Activated CD8-positive, alpha-beta memory T cell treated with anti-CD3 and anti-CD28 coated beads, Interleukin-2, amount 50 U/mL, for 4 hours (primary cell): ENCODE data around the gene WRNIP1.
"Not testable (repeated sequence)": the region's sequence is repeated elsewhere in the genome, so short reads cannot be mapped to it uniquely, and the experiment has no call there.

Experiments
- DNase-seq: peaks from one replicate; pipeline ENCODE4 v3.0.0-alpha.2; 2020

Gene WRNIP1

DNA sequence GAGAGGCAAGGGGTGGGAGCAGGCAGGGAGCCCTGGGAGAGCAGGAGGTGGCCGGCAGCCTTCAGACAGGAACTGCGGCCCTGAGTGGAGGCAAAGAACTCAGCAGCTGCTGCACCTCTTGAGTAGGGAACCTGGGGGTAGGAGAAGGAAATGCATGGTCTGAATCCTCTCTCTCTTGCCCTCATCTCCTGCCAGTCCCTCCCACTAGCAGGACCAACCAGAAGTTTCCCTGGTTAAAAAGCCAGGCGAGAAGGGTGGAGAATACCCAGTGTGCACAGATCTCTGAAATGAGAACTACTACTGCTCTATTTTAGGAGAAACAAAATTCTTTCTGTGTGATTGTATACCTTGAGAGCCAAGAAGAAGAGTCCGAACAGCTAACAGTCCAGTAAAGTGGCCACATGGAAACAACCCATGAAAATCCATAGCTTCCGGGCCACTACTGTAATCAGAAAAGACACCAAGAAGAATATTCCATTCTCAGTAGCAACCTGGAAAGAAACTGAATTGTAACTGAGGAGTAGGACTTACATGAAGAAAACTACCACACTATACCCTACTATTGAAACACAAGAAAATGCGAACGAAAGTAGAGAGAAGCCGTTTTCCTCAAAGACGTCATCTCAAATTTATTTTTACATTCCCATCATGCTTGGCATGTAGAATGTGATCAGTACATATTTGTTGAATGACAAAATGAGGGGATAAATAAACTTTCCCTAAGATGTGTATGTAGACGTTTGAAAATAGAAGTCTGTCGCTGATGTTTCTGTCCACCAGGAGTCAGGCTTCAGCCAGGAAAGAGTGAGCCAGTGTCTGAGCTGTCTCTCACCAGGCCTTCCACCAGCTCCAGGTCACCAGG lies 25.6 kb downstream of the WRNIP1 start:
- DNase-seq, result peak; percentile 41

DNA sequence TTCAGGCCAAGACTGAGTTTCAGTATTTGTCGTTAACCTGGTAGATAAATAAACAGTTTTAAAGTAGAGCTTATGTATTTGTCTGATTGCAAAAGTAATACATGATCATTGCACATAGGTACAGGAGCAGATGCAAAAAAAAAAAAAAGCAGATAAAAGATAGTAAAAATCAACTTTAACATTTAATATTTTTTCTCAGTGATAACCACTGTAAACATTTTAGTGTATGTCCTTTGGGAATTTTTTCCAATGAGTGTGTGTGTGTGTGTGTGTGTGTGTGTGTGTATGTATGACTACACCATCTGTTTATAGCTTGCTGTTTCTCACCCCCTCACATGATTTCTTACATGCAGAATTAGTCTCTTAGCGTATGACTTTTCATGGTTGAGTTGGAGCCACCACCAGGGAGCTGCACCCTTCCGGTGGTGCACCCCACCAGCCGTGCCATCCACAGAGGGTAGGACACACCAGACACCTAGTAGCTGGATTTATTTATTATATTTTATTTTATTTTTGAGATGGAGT lies 26.3 kb downstream of the WRNIP1 start:
- DNase-seq, result no peak

DNA sequence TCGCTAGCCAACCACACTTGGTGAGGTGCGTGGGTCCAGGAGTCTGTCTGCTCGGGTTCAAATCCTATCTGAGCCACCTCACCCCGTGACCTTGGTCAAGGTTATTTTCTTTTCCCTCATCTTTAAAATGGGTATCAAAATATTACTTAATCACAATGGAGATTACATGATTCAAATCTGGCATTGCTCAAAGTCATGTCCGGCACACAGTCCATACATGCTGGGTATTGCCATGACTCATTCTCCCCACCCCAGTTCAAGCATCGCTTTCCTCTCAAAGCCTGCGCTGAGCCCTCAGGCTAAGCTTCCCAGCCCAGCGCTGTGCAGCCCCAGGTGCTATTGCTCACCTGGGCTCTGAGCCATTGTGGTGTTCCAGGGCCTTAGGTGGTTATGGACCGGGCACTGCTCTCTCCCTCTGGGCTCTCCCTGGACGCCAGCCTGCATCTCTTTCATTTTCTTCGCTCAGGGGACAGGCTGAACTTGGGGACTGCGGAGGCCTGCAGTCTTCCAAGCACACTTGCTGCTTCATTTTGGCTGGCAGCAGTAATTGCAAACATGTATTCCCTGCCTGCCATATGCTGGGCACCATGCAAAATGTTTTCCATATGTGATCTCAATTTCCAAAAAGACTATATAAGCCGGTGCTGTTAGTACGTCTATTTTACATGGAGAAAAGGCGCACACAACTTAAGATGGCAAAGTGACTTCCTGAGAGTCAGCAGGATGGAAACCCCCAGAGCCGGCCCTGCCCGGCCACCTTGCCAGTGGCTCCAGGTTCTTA lies 27.3 kb downstream of the WRNIP1 start:
- DNase-seq, result no peak

DNA sequence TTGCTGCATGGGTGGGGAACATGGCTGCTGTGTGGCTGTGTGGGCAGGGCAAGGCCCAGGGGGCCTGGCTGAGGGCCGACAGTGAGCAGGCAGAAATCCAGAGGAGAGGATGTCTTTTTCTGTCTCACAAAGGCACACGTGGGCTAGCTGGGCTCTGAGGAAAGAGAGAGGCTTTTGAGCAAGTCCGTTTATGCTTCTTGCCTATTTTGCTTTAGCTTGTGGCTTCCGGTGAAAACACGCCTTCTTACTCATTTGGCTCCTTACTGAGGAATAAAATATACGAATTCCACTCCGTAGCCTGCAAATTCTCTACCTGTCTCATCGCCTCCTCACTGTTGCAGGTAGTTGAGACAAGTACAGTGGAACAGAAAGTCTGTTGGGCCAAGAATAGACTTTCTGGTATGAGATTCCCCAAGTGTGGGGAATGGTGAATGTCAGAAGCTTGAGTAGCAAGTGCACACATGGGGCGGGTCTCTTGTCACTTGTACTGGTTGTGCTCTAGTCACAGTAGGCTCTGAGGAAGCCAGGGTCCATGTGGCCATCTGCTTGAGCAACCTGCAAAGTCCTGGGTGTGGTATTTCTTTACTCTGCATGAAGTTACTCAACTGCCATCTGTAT lies 28.4 kb downstream of the WRNIP1 start:
- no peak for DNase-seq

DNA sequence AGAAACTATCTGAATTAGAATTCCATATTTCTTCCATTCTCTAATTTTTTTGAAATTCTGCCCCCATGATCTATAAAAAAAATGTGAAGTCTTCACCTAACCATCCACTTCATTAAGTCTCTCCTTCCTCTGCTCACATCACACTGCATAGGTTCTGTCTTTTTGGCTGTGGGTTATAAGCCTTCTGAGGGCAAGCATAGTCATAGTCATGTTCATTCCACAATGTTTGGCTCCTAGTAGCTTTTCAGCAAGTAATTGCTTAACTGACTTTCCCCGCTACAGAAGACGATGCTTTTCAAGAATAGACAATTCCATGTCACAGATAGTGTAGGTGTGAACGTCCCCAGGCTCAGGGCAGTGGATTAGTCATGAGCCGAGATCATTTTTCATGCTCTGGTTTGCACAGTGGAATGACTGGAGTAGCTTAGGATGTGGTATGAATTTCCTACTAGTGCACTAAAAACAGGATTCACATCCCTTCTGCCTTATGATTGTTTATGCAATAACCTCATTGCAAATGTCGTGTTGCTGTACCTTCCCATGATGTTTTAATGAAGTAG lies 29.1 kb downstream of the WRNIP1 start:
- no peak for DNase-seq

DNA sequence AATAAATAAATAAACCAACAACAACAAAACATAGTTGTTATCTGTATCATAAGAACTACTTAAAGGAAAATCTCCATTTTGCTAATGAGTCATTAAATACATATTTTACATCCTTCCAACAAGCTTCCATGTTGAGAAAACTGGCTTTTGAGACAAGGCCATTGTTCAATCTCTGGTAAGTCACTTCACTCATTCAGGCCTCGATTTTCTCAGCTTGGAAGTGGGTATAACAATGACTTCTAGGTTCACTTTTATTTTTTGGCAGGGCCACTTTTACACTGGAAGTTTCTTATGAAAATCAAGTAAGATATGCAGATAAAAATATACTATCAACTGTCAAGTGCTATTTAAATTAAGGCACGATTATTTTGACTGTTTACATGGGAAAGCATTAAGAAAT lies 30.0 kb downstream of the WRNIP1 start:
- no peak for DNase-seq

DNA sequence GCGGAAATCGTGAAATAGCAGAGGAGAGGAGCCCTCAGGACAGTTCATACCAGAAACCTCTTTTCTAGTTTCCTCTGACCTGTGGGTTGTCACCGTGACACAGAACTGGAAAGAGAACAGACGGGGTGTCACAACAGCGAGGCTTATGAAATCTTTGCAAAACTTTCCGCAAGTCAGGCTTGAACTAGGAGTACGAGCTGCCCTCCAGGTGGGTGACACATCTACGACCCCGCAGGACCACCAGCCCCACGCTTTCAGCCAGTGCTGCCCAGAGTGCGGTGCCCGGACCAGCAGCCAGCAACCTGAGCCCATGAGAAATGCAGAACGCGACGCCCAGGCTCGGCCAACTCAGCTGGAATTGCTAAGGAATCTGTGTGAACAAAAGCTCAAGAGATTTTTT lies 30.8 kb downstream of the WRNIP1 start:
- DNase-seq, result no peak

DNA sequence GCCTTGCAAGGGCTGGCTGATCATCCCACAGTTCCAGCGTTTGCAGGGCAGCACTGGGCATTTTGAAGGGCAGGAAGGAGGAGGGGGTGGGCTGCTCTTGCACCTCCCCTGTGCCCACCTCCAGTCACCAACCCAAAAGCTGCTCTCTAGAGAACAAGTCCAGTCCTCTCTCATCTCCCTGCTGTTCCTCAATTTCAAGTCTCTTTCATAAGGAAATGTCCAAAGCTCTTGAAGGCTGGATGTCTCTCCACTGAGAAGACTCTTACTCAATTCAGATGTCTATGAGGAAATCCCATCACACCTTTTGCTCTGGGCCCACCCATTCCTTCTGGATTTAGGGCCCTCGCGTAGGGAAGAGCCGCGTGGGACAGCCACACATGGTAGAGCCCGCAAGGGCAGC lies 31.7 kb downstream of the WRNIP1 start:
- no peak for DNase-seq

DNA sequence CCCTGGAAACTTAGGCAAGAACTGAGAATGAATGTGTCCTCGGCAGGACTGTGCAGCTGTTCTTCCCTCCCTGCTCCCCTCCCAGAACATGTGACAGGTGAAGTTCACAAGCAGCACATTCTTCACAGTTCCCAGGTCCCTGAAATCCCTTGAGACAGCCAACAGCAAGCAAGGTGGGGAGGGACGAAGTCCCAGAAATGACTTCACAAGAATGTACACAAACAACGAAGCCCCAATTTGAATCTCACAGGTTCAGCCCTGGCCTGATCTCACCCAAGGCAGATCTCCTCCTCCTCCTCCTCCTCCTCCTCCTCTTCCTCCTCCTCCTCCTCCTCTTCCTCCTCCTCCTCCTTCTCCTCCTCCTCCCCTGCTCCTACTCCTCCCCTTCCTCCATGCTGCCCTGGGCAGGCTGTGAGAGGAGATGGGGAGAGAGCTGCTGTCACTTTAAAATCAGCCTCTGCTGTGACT lies 32.4 kb downstream of the WRNIP1 start:
- no peak for DNase-seq

DNA sequence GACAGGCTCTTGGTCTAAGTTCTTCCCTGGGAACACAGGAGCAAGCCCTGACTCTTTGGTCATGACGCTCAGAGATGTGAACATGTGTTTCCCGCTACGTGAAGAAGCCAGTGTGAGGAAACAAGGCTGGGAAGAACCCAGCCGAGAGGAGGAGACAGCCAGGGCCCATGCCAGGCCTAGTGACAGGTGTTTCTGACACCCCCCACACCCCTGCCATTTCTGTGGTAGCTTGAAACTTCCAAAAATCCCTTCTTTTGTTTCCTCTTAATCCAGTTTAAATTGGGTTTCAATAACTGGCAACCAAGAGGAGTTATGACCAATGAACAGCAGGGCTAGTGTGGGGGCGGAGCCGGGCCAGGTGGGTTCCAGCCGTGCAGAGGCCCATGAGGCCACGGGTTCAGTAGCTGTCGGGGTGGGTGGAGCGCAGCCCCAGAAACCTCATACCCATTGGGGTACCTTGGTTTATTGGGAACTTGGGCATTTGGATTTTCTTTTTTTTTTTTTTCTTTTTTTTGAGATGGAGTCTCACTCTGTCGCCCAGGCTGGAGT lies 33.5 kb downstream of the WRNIP1 start:
- DNase-seq, result no peak

DNA sequence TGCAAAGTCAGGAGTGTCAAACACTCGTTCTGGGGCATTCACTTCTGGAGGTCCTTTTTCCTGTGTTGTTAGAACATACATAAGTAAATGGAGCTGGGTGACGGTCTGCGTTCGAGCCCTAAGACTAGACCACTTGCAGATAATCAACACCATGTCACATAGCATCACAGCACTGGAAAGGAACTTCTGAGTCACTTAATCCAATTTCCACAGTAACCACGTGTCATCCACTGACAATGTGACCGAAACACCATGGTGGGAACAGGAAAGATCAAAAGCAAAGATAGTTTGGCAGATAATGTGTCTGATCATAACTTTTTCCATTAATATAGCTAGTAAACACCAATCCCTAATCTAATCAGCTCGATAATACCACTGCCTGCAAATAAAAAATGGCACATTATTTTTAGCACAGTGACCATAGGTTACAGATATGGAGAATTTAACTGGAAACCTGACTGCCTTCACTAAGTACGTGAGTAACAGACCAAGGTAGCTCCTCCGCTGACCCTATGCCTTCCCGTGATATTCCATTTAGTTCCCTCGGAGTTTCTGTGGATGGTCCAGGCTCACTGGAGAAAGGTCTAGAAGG lies 34.8 kb downstream of the WRNIP1 start:
- no peak for DNase-seq

DNA sequence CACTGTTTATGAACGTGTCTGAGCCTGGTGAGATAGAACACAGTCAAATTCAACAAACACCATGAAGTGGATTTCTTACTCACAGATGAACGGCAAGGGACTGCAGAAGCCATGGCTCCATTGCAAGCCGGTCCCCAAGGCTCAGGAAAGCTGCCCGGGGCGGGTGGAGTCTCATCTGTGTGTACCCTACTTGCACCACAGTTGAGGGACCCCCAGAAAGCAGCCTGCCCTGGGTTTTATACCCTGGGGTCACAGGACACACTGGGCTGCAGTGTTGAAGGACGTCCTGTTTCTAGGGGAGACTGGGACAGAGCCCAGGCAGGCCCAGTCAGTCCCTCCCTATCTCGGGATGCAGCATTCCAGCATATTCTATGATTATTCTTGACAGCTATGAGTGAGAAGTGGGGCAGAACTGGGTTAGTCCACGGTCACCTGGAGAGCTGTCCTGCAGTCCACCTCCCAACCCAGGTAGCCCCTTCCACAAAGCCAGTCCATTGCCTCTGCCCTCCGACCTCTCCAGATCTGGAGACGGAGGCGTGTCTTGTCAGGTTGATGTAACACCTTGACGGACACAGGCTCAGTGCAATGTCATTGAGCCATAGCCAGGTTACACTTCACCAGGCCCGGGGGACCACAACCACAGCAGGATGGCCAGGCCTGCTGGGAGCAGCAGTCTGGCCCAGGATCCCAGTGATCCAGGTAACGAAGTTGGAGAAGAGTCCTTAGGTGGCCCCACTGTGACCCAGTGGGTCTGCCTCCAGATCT lies 35.5 kb downstream of the WRNIP1 start:
- no peak for DNase-seq

DNA sequence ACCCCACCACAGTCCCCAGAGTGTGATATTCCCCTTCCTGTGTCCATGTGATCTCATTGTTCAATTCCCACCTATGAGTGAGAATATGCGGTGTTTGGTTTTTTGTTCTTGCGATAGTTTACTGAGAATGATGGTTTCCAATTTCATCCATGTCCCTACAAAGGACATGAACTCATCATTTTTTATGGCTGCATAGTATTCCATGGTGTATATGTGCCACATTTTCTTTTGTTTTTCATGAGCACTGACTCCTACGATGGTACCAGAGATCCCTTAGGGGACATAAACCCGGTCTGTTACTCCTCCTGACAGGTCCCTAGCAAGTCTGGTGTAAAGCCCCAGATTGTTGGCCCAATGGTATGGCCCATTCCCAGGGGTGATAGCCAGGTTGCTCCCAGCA lies 36.5 kb downstream of the WRNIP1 start:
- not testable (repeated sequence) for DNase-seq

DNA sequence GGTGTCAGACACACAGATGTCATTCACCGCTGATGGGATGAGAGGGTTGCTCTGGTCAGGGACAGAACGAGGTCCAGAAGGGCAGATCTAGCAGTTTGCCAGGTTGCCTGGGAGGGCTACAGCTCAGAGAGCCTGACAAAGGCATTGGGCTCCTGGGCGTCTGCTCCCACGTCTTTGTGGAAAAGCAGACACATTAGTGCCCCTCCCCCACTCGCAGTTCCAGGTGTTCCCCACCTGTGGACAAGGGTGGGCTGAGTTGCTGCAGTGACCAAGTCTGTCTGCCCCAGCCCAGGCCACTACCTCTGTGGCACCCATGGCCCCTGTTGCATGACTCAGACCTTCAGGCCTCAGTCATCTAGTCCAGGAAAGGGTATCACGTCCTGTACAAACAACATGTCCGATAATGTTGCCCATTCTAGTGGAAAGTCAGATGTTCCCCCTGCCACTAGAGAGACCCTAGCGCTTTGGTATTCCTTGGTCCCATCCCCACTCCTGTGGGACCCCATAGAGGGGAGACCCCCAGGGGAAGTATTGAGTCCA lies 37.4 kb downstream of the WRNIP1 start:
- no peak for DNase-seq

DNA sequence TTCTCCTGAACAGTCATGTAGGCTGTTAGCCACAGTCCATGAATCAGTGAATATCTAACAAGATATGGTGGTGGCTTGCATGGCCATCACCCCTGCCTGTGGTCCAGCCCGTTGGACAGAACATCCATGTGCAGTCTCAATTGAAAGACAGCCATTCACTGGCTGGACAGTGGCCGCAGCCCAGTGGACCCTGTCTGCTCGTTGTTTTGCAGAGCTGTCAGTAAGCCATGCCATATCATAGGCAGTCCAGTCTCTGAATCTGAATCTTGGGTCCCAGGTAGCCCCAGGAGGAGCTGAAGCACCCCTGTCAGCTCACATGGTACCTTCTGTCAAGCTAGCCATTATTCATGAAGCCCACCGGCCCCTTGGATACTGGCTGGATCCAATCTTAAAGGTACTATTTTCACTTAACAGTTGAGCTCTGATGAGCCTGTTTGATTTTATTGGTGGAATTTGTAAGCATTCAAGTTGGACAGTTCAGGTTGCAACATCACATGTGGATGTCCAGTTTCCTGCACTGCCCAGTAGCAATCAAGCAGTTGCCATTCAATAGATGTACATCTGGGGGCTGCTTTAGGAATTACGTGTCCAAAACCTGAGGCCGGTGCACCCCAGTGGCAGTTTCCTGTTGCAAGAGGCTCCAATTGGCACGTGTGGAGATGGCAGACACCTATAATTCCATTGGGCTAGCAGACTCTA lies 38.7 kb downstream of the WRNIP1 start:
- no peak for DNase-seq

DNA sequence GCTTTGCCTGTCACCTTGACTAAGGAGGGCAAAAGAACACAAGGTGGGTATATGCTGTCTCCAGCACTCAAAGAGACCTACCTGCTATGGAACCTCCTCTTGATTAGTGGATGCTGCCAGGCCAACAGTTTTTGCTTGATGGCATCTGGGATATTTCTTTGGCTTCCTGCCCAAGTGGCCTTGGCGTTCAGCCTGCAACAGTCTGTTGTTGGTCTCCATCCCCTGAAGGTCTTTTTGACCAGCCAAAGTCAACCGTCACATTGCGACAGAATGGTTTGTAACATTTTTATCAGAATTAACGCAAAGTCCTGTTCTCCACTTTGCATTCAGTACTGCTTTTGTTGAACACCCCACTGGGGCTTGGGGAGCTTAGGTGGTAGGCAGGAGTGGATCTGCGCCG lies 39.3 kb downstream of the WRNIP1 start:
- DNase-seq, result no peak

DNA sequence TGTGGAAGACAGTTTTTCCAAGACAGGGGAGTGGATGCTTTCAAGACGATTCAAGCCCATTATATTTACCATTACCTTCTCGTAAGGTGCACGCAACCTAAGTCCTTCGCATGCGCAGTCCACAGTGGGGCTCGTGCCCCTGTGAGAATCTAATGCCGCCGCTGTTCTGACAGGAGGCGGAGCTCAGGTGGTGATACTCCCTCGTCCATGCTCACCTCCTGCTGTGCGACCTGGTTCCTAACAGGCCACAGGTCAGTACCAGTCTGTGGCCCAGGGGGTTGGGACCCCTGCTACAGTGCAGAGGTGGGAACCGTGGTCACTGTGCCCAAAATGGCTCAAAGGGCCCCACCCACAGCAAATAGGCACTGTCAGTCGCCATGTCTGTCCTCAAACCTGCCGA lies 39.8 kb downstream of the WRNIP1 start:
- no peak for DNase-seq

DNA sequence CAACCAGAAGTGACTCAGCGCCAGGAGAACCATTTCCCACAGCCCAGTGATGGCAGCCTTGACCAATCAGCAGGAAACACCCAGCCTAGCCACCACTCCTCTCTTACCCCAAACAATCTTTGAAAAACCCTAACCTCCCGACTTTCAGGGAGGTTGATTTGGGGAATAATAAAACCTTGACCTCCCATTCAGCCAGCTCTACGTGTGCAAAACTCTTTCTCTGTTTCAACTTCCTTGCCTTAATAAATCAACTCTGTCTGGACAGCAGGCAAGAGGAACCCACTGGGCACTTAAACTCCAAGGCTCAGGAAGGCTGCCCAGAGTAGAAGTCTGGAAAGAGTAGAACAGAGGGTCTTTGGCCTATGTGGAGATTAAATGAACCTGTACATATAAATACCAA lies 41.5 kb downstream of the WRNIP1 start:
- DNase-seq, result no peak

DNA sequence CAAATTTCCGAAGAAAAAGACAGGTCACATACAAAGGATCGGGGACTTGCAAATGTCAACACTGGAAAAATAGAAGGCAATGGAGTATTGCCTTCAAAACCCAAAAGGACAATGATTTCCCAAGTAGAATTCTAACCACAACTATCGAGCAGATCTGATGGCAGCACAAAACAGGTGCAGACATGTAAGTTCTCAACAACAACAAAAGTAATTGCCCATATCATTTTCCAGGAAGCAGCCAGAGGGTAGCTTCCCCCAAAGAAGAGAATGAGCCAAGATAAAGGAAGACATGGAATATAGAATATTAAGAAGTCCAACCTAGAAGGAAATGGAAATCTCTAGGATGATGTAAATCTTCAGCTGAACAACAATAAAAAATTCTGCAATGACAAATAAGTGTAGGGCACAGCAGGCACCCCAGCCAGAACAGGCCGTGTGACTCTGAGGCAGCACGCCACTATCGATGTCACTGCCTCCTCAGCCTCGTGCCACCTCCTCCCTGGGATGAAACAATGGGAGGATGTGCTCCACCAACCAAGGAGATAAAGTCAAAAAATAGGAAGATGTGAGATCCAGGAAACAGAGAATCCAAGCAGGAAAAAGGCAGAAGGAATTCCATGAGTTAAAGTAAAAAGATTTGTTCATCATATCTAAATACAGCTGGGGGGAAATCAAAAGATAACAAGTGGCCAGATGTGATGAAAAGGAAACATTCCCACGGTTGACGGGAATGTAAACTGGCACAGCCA lies 42.3 kb downstream of the WRNIP1 start:
- DNase-seq, result no peak

DNA sequence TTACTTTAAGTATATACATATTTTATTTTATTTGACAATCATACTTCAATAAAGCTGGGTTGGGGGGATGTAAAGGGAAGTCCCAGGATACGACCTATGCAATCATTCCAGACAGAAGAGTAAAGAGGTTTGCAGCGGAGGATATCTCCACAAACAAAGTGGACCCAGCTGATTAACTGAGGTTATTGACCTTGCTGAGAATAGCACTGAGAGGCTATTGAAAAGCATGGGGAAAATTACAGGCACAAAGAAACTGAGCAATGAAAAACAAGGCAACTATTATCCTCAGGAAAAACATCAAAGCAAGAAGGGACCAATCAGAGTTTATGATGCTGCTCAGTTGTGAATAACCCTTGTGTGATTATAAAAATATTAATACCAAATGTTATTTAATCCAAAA lies 43.8 kb downstream of the WRNIP1 start:
- DNase-seq, result no peak
